Liver (tissue), 9 donors: ENCODE data around the gene LARGE2. TPM values are rescaled to one million over a fixed set of nuclear protein-coding genes. Genes with fewer than 3 reads are reported as not detected.

ENCODE experiments used
- DNase-seq: peaks from one replicate; pipeline ENCODE4 v3.0.0-alpha.2; 2017; ENCODE audit warnings: low spot score
- H3K27ac ChIP-seq, 2 donors: one replicate each; pipeline ENCODE4 v1.7.0; 2013; ENCODE audit warnings: inconsistent platforms in 2 of 2, low read length in 2 of 2, control low read depth in 1 of 2, low read depth in 1 of 2, mild to moderate bottlenecking in 1 of 2
- H3K27me3 ChIP-seq, 4 donors: one replicate each; pipeline versions ENCODE4 v1.6.1 to v1.7.0; 2013; ENCODE audit warnings: low read length in 3 of 4, inconsistent platforms in 1 of 4, mild to moderate bottlenecking in 1 of 4, moderate library complexity in 1 of 4; ENCODE audit not compliant: control insufficient read depth in 4 of 4, insufficient read depth in 4 of 4
- H3K36me3 ChIP-seq, 4 donors: one replicate each; pipeline versions ENCODE4 v1.6.1 to v1.7.0; 2013; ENCODE audit warnings: low read length in 3 of 4, mild to moderate bottlenecking in 3 of 4, low read depth in 1 of 4, moderate library complexity in 1 of 4; ENCODE audit not compliant: control insufficient read depth in 4 of 4, insufficient read depth in 3 of 4
- H3K4me1 ChIP-seq, 4 donors: one replicate each; pipeline versions ENCODE4 v1.6.1 to v1.7.0; 2013; ENCODE audit warnings: low read length in 3 of 4, mild to moderate bottlenecking in 3 of 4, moderate library complexity in 1 of 4; ENCODE audit not compliant: control insufficient read depth in 4 of 4, insufficient read depth in 4 of 4
- H3K4me3 ChIP-seq, 3 donors: one replicate each; pipeline versions ENCODE4 v1.6.1 to v1.7.0; 2013; ENCODE audit warnings: low read length in 3 of 3, control low read depth in 1 of 3, low read depth in 1 of 3, mild to moderate bottlenecking in 1 of 3
- H3K9ac ChIP-seq, 2 donors: one replicate each; pipeline ENCODE4 v1.7.0; 2013; ENCODE audit warnings: low read length in 2 of 2, mild to moderate bottlenecking in 2 of 2, moderate library complexity in 2 of 2, control low read depth in 1 of 2, low read depth in 1 of 2
- H3K9me3 ChIP-seq, 4 donors: one replicate each; pipeline versions ENCODE4 v1.6.1 to v1.7.0; 2013; ENCODE audit warnings: low read length in 3 of 4; ENCODE audit not compliant: control insufficient read depth in 4 of 4
- ATF3 ChIP-seq: IDR thresholded peaks from 2 replicates; pipeline ENCODE4 v1.6.1; 2016; ENCODE audit warnings: antibody characterized with exemption
- CTCF ChIP-seq: fragments of 150-350 bp; IDR thresholded peaks from 2 replicates; pipeline ENCODE4 v1.5.1; 2017; ENCODE audit warnings: improper control_type of control experiment, low read depth, low read length; ENCODE audit not compliant: missing input control
- EGR1 ChIP-seq, 2 donors: IDR thresholded peaks; 2 replicates each; pipeline ENCODE4 v1.6.1; 2016 to 2018; ENCODE audit warnings: antibody characterized with exemption in 2 of 2, low read depth in 2 of 2
- FOXA1 ChIP-seq: IDR thresholded peaks from 2 replicates; pipeline ENCODE4 v1.6.1; 2016; ENCODE audit warnings: antibody characterized with exemption
- FOXA2 ChIP-seq: IDR thresholded peaks from 2 replicates; pipeline ENCODE4 v1.6.1; 2016; ENCODE audit warnings: antibody characterized with exemption
- GABPA ChIP-seq, 2 donors: IDR thresholded peaks in 1 of 2; conservative IDR thresholded peaks in 1 of 2; 2 replicates each; pipeline ENCODE4 v1.6.1; 2016; ENCODE audit warnings: antibody characterized with exemption in 2 of 2, mild to moderate bottlenecking in 1 of 2, moderate library complexity in 1 of 2
- HNF4A ChIP-seq, 2 donors: conservative IDR thresholded peaks; 2 replicates each; pipeline ENCODE4 v1.6.1; 2016; ENCODE audit warnings: antibody characterized with exemption in 2 of 2, mild to moderate bottlenecking in 2 of 2
- HNF4G ChIP-seq: IDR thresholded peaks from 2 replicates; pipeline ENCODE4 v1.6.1; 2016; ENCODE audit warnings: antibody characterized with exemption
- JUND ChIP-seq, 2 donors: IDR thresholded peaks; 2 replicates each; pipeline ENCODE4 v1.6.1; 2016; ENCODE audit warnings: antibody characterized with exemption in 2 of 2
- NR2F2 ChIP-seq: IDR thresholded peaks from 2 replicates; pipeline ENCODE4 v1.6.1; 2016; ENCODE audit warnings: antibody characterized with exemption
- RAD21 ChIP-seq, 2 donors: IDR thresholded peaks; 2 replicates each; pipeline ENCODE4 v1.6.1; 2016; ENCODE audit warnings: antibody characterized with exemption in 2 of 2, mild to moderate bottlenecking in 2 of 2
- REST ChIP-seq: IDR thresholded peaks from 2 replicates; pipeline ENCODE4 v1.6.1; 2016; ENCODE audit warnings: antibody characterized with exemption, mild to moderate bottlenecking
- RXRA ChIP-seq, 2 donors: IDR thresholded peaks; 2 replicates each; pipeline ENCODE4 v1.6.1; 2017 to 2018; ENCODE audit warnings: antibody characterized with exemption in 2 of 2, mild to moderate bottlenecking in 1 of 2
- TAF1 ChIP-seq: conservative IDR thresholded peaks from 2 replicates; pipeline ENCODE4 v1.6.1; 2016; ENCODE audit warnings: antibody characterized with exemption, mild to moderate bottlenecking
- YY1 ChIP-seq: IDR thresholded peaks from 2 replicates; pipeline ENCODE4 v1.6.1; 2016; ENCODE audit warnings: antibody characterized with exemption, mild to moderate bottlenecking
- ZBTB33 ChIP-seq: IDR thresholded peaks from 2 replicates; pipeline ENCODE4 v1.6.1; 2016; ENCODE audit warnings: antibody characterized with exemption
- WGBS: extraction: QIAGEN DNeasy Blood & Tissue Kit; methylation state at CpG from one replicate; pipeline ENCODE4 v1.1.7; 2013; 5-methylcytosine and 5-hydroxymethylcytosine counted together
- polyA plus RNA-seq, 2 donors: library from polyadenylated mRNA; stranded (reverse) in 1 of 2; unstranded in 1 of 2; fragments of 200-250 nt in 1 of 2; fragments of >200 nt in 1 of 2; fragmentation: Nextera tagmentation in 1 of 2; extraction: Ambion mirVana in 1 of 2; gene quantifications; one replicate each; pipeline versions ENCODE4 v1.2.1 to v1.2.3, GENCODE V29; 2013 to 2015
- total RNA-seq, 2 donors: library from RNA; depleted of rRNA; stranded (reverse); fragments of >200 nt; gene quantifications; one replicate each; pipeline ENCODE4 v1.2.3, GENCODE V29; 2014
- donor health status: healthy.
- donor health status: healthy.
- donor health status: healthy.
- donor health status: healthy.
- donor health status: healthy.

The LARGE2 gene
- total and polyA plus RNA-seq, 4 donors, result 1.3 to 1.9 (median 1.5) TPM

GRCh38 chr11:45877221-45877620 lies 45.2 kb upstream of the LARGE2 start:
- DNase-seq, result no peak
- no peak for TF ChIP-seq ZBTB33
- no peak for TF ChIP-seq YY1
- no peak for TF ChIP-seq EGR1 (IDR thresholded peaks at IDR 0.05; ENCODE audit: low read depth in 2 of 2)
- no peak for TF ChIP-seq RAD21 (IDR thresholded peaks at IDR 0.05)
- no peak for TF ChIP-seq FOXA2
- TF ChIP-seq RXRA (IDR thresholded peaks at IDR 0.05), result no peak
- TF ChIP-seq NR2F2, result no peak
- Histone ChIP-seq H3K27ac (no peak overlapping the region), H3K9ac (no peak overlapping the region), H3K4me1 (no peaks in the 10 kb centered on the region), H3K9me3 (no peaks in the 10 kb centered on the region), H3K4me3 (no peak overlapping the region), H3K36me3 (peaks cover 12 to 88% (median 77%) of the 10 kb centered on the region in 4 donors), H3K27me3 (no peaks in the 10 kb centered on the region)
- 91% methylated on average over 8 of the region's 8 CpGs for WGBS

- WGBS, result 97% methylated on average over 3 of the region's 3 CpGs
- no peak overlapping the region for H3K27ac ChIP-seq
- no peak for TF ChIP-seq HNF4A (conservative IDR thresholded peaks at IDR 0.05)
- TF ChIP-seq GABPA (IDR thresholded peaks at IDR 0.05 in 1 of 2, conservative IDR thresholded peaks at IDR 0.05 in 1 of 2), result no peak
- no peak for TF ChIP-seq FOXA1
- no peak for TF ChIP-seq TAF1
- TF ChIP-seq NR2F2, result no peak
- TF ChIP-seq RAD21 (IDR thresholded peaks at IDR 0.05), result no peak
- no peak for TF ChIP-seq JUND (IDR thresholded peaks at IDR 0.05)
- TF ChIP-seq EGR1 (IDR thresholded peaks at IDR 0.05; ENCODE audit: low read depth in 2 of 2), result no peak
- no peak for TF ChIP-seq RXRA (IDR thresholded peaks at IDR 0.05)
- TF ChIP-seq ZBTB33, result no peak
- TF ChIP-seq CTCF, result no peak
- TF ChIP-seq FOXA2, result no peak
- no peak for TF ChIP-seq ATF3
- no peak for TF ChIP-seq REST
- TF ChIP-seq HNF4G, result no peak
- H3K4me1 ChIP-seq, result no peaks in the 10 kb centered on the region
- no peaks in the 10 kb centered on the region for H3K27me3 ChIP-seq
- no peak for DNase-seq
- H3K36me3 ChIP-seq, result peaks cover 12 to 89% (median 76%) of the 10 kb centered on the region in 4 donors
- no peak overlapping the region for H3K9ac ChIP-seq
- H3K9me3 ChIP-seq, result no peaks in the 10 kb centered on the region
- no peak overlapping the region for H3K4me3 ChIP-seq
These were observed 44.6 kb upstream of the LARGE2 start for GRCh38 chr11:45877845-45878244.
